ENCODE data around the gene TBPL1.

DNA sequence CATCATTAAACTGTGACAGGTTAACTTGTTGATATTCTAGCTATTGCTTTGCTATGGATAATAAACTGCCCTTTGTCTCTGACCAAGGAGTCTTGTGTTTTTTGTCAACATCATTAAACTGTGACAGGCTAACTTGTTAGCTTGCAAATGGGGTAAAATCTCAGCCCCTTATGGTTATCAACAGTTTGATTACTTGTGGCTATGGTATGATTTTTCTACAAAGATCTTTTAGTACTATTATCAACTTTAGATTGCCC is 63.5 kb downstream of the TBPL1 start:
- TF ChIP-seq POLR2AphosphoS5 (IDR thresholded peaks at IDR 0.05) (no peak), POLR2A (IDR thresholded peaks at IDR 0.05) (no peak), EP300 (IDR thresholded peaks at IDR 0.05) (no peak)
- TF ChIP-seq, protein P1, sequence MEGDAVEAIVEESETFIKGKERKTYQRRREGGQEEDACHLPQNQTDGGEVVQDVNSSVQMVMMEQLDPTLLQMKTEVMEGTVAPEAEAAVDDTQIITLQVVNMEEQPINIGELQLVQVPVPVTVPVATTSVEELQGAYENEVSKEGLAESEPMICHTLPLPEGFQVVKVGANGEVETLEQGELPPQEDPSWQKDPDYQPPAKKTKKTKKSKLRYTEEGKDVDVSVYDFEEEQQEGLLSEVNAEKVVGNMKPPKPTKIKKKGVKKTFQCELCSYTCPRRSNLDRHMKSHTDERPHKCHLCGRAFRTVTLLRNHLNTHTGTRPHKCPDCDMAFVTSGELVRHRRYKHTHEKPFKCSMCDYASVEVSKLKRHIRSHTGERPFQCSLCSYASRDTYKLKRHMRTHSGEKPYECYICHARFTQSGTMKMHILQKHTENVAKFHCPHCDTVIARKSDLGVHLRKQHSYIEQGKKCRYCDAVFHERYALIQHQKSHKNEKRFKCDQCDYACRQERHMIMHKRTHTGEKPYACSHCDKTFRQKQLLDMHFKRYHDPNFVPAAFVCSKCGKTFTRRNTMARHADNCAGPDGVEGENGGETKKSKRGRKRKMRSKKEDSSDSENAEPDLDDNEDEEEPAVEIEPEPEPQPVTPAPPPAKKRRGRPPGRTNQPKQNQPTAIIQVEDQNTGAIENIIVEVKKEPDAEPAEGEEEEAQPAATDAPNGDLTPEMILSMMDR (IDR thresholded peaks at IDR 0.05), result no peak

All from sigmoid colon (tissue), 4 donors.